IMR-90 (cell line): Measurements from ENCODE around the gene UCKL1. TPM values are rescaled to one million over a fixed set of nuclear protein-coding genes. Genes with fewer than 3 reads are reported as not detected.

ENCODE experiments used
- ATAC-seq: fragments of 200-7000 bp; cut with Tn5 transposase; 2 replicates; pipeline ENCODE4 v1.9.1; 2020; ENCODE audit warnings: low read depth, mild to moderate bottlenecking, moderate library complexity
- BruUV-seq: library from RNA; stranded (reverse); fragments of 400-500 nt; replicated peaks from 2 replicates; lab custom pipeline; 2021; lab: Mats Ljungman, UMichigan
- CTCF ChIA-PET: fragments of 300-600 bp; formaldehyde crosslinking; extraction: SDS; loops from one replicate; lab custom pipeline; 2021; ENCODE audit warnings: antibody characterized with exemption; lab: Yijun Ruan, JAX
- POLR2A ChIA-PET: fragments of 300-600 bp; sonication (Branson Sonifier 250); formaldehyde crosslinking; loops from one replicate; lab custom pipeline; 2022; ENCODE audit warnings: antibody characterized with exemption; ENCODE audit not compliant: unreplicated experiment; lab: Charles Lee
- DNase-seq: peaks from one replicate; pipeline ENCODE4 v3.0.0; 2013
- H2AFZ ChIP-seq: replicated peaks from 2 replicates; pipeline ENCODE3; 2013; ENCODE audit warnings: low read length, mild to moderate bottlenecking; ENCODE audit not compliant: poor library complexity
- H2AK5ac ChIP-seq: 2 replicates; pipeline ENCODE4 v1.6.1; 2013; ENCODE audit warnings: low read depth, low read length, inconsistent platforms
- H2AK9ac ChIP-seq: replicated peaks from 2 replicates; pipeline ENCODE3; 2013; ENCODE audit warnings: mild to moderate bottlenecking, low read depth, low read length, moderate library complexity; ENCODE audit not compliant: poor library complexity
- H2BK120ac ChIP-seq: 2 replicates; pipeline ENCODE4 v1.6.1; 2013; ENCODE audit warnings: low read depth, low read length, inconsistent platforms
- H2BK15ac ChIP-seq: 3 replicates; pipeline ENCODE4 v1.6.1; 2013; ENCODE audit warnings: low read depth, low read length, inconsistent platforms
- H2BK20ac ChIP-seq: 2 replicates; pipeline ENCODE4 v1.6.1; 2013; ENCODE audit warnings: low read depth, mild to moderate bottlenecking, inconsistent platforms, low read length, moderate library complexity
- H2BK5ac ChIP-seq: 2 replicates; pipeline ENCODE4 v1.6.1; 2013; ENCODE audit warnings: mild to moderate bottlenecking, low read depth, low read length, inconsistent platforms; ENCODE audit not compliant: poor library complexity, severe bottlenecking
- H3K14ac ChIP-seq: replicated peaks from 2 replicates; pipeline ENCODE4 v1.6.1; 2013; ENCODE audit warnings: low read depth, low read length, inconsistent platforms
- H3K18ac ChIP-seq: 2 replicates; pipeline ENCODE4 v1.6.1; 2013; ENCODE audit warnings: low read depth, low read length, control low read depth
- H3K23ac ChIP-seq: 2 replicates; pipeline ENCODE4 v1.6.1; 2013; ENCODE audit warnings: low read depth, low read length, inconsistent platforms
- H3K27ac ChIP-seq: 2 replicates; pipeline ENCODE4 v1.5.1; 2013; ENCODE audit warnings: mild to moderate bottlenecking, control low read depth, low read length; ENCODE audit not compliant: insufficient read depth
- H3K27me3 ChIP-seq: 2 replicates; pipeline ENCODE4 v1.6.1; 2013; ENCODE audit warnings: low read length; ENCODE audit not compliant: control insufficient read depth, insufficient read depth
- H3K36me3 ChIP-seq: 2 replicates; pipeline ENCODE4 v1.6.1; 2013; ENCODE audit warnings: low read length, mixed read lengths; ENCODE audit not compliant: control insufficient read depth, insufficient read depth
- H3K4ac ChIP-seq: 2 replicates; pipeline ENCODE4 v1.6.1; 2013; ENCODE audit warnings: low read depth, low read length, inconsistent platforms
- H3K4me1 ChIP-seq: 2 replicates; pipeline ENCODE4 v1.6.1; 2013; ENCODE audit warnings: low read length, mixed read lengths; ENCODE audit not compliant: control insufficient read depth, insufficient read depth
- H3K4me2 ChIP-seq: 2 replicates; pipeline ENCODE4 v1.6.1; 2013; ENCODE audit warnings: low read depth, mild to moderate bottlenecking, control low read depth, low read length, moderate library complexity
- H3K4me3 ChIP-seq: 2 replicates; pipeline ENCODE4 v1.5.1; 2013; ENCODE audit warnings: low read depth, mild to moderate bottlenecking, control low read depth, low read length, moderate library complexity; ENCODE audit not compliant: insufficient read depth
- H3K56ac ChIP-seq: 2 replicates; pipeline ENCODE4 v1.6.1; 2013; ENCODE audit warnings: low read length, inconsistent platforms; ENCODE audit not compliant: insufficient read depth; ENCODE audit errors: extremely low read depth
- H3K79me1 ChIP-seq, 2 experiments: 2 replicates each; pipeline ENCODE4 v1.6.1; 2013; ENCODE audit warnings: low read length in 2 of 2, inconsistent platforms in 1 of 2, low read depth in 1 of 2
- H3K9ac ChIP-seq: 2 replicates; pipeline ENCODE4 v1.6.1; 2013; ENCODE audit warnings: low read depth, low read length, control low read depth
- H3K9me1 ChIP-seq: 2 replicates; pipeline ENCODE4 v1.6.1; 2013; ENCODE audit warnings: low read length, inconsistent platforms; ENCODE audit not compliant: insufficient read depth
- H3K9me3 ChIP-seq: 2 replicates; pipeline ENCODE4 v1.6.1; 2013; ENCODE audit warnings: low read length; ENCODE audit not compliant: control insufficient read depth, insufficient read depth
- H4K20me1 ChIP-seq: 2 replicates; pipeline ENCODE4 v1.6.1; 2013; ENCODE audit warnings: low read length, inconsistent platforms; ENCODE audit not compliant: insufficient read depth
- H4K5ac ChIP-seq: 2 replicates; pipeline ENCODE4 v1.6.1; 2013; ENCODE audit warnings: mild to moderate bottlenecking, low read depth, low read length, control low read depth
- H4K8ac ChIP-seq, 2 experiments: 2 replicates each; pipeline ENCODE4 v1.6.1; 2013; ENCODE audit warnings: low read depth in 2 of 2, low read length in 2 of 2, control low read depth in 1 of 2, inconsistent platforms in 1 of 2
- H4K91ac ChIP-seq: 2 replicates; pipeline ENCODE4 v1.6.1; 2013; ENCODE audit warnings: low read depth, low read length, inconsistent platforms; ENCODE audit not compliant: insufficient read depth
- CTCF ChIP-seq: conservative IDR thresholded peaks from 2 replicates; pipeline ENCODE4 v1.5.1; 2012; ENCODE audit warnings: mild to moderate bottlenecking, low read depth, low read length, improper control_type of control experiment
- FOS ChIP-seq: fragments of 150-350 bp; IDR thresholded peaks from 2 replicates; pipeline ENCODE4 v1.6.1; 2016; ENCODE audit warnings: low read depth, low read length
- WGBS, 2 experiments: methylation state at CpG; one replicate each; pipeline versions ENCODE4 v1.1.5 to v1.1.7; 2013; ENCODE audit warnings: missing lambda C conversion rate in 2 of 2; ENCODE audit not compliant: insufficient read length in 1 of 2; ENCODE audit errors: extremely low coverage in 2 of 2; 5-methylcytosine and 5-hydroxymethylcytosine counted together
- dilution Hi-C: fragments of 300-500 bp; cut with HindIII; formaldehyde crosslinking; loops from one replicate; pipeline ENCODE4 v1.14.3; 2018; ENCODE audit warnings: low sequenced_read_pairs; ENCODE audit not compliant: unreplicated experiment
- in situ Hi-C: fragments of 300-500 bp; cut with MboI; formaldehyde crosslinking; loops from 3 replicates; pipeline ENCODE4 v1.14.3; 2019; ENCODE audit warnings: low sequenced_read_pairs, inconsistent platforms, mixed read lengths
- intact Hi-C: fragments of 100-400 bp; cut with micrococcal nuclease; formaldehyde crosslinking; loops from 2 replicates; pipeline ENCODE4 v1.10.0; 2022
- polyA plus RNA-seq, 3 experiments: library from polyadenylated mRNA; depleted of rRNA; stranded (reverse); fragments of >200 nt; gene quantifications; 2 replicates each; pipeline ENCODE4 v1.2.3, GENCODE V29; 2012; ENCODE audit warnings: low replicate concordance in 1 of 3
- total RNA-seq: library from RNA; depleted of rRNA; stranded (reverse); fragments of >200 nt; gene quantifications from 2 replicates; pipeline ENCODE4 v1.2.3, GENCODE V29; 2012

Gene UCKL1
- total and polyA plus RNA-seq, 2 of the 4 experiments (the other 2 are of a cell fraction), result 16.7 to 54.7 TPM

- in situ Hi-C loops, result no loop called here
- ChIA-PET POLR2A (interaction anchor here (0.6 kb wide), 1 partner anchor 13 kb away, joined by 7 read pairs; no protein-coding TSS in a partner anchor), CTCF (no interaction called here)
- no peaks in the 10 kb centered on the region for H3K4me1 ChIP-seq
- no peak overlapping the region for H2BK15ac ChIP-seq
- no peak overlapping the region for H2AK5ac ChIP-seq
- H3K4ac ChIP-seq, result no peak overlapping the region
- no peaks in the 10 kb centered on the region for H3K27me3 ChIP-seq
- peaks cover 34 to 48% of the 10 kb centered on the region in 2 experiments for H3K79me1 ChIP-seq
- H2BK120ac ChIP-seq, result no peak overlapping the region
- no TSS peak for BruUV-seq
- H2BK20ac ChIP-seq, result no peak overlapping the region
- peaks cover 60% of the 10 kb centered on the region for H3K36me3 ChIP-seq
- 78% methylated on average over 22 of the region's 37 CpGs; no CpG with 5 or more reads in 1 of the 2 experiments for WGBS, 2 experiments
- H4K8ac ChIP-seq, result no peak overlapping the region
- no peak overlapping the region for H3K4me2 ChIP-seq
- H2BK5ac ChIP-seq, result no peak overlapping the region
- intact Hi-C loops, result no loop called here
- H4K91ac ChIP-seq, result no peak overlapping the region
- dilution Hi-C loops, result no loop called here
- TF ChIP-seq CTCF, result 0 out of 2 replicates have a peak, but pooled peaks have one; percentile 27
- TF ChIP-seq FOS, result no peak
- no peak overlapping the region for H3K14ac ChIP-seq
- H3K56ac ChIP-seq, result no peak overlapping the region
- no peak overlapping the region for H3K23ac ChIP-seq
- H3K4me3 ChIP-seq, result no peak overlapping the region
- H2AK9ac ChIP-seq, result no peak overlapping the region
- DNase-seq, result no peak
- no peak overlapping the region for H3K27ac ChIP-seq
- 0 out of 2 replicates have a peak, but pooled peaks have one; percentile 16 for ATAC-seq
- H4K5ac ChIP-seq, result no peak overlapping the region
- H2AFZ ChIP-seq, result no peak overlapping the region
- no peak overlapping the region for H3K9ac ChIP-seq
- H3K9me3 ChIP-seq, result no peaks in the 10 kb centered on the region
- peaks cover 50% of the 10 kb centered on the region for H4K20me1 ChIP-seq
- peaks cover 12% of the 10 kb centered on the region; the same call in 1 of the 2 replicates for H3K9me1 ChIP-seq
- H3K18ac ChIP-seq, result no peak overlapping the region
Observed at GRCh38 chr20:63934271-63935068, 21.7 kb downstream of the UCKL1 start.
